Effector CD8-positive, alpha-beta T cell (primary cell): Measurements from ENCODE around the gene TMEM107.

ENCODE experiments used
- DNase-seq: peaks from one replicate; lab custom pipeline; 2025; lab: John Stamatoyannopoulos, UW

TMEM107 gene

DNA sequence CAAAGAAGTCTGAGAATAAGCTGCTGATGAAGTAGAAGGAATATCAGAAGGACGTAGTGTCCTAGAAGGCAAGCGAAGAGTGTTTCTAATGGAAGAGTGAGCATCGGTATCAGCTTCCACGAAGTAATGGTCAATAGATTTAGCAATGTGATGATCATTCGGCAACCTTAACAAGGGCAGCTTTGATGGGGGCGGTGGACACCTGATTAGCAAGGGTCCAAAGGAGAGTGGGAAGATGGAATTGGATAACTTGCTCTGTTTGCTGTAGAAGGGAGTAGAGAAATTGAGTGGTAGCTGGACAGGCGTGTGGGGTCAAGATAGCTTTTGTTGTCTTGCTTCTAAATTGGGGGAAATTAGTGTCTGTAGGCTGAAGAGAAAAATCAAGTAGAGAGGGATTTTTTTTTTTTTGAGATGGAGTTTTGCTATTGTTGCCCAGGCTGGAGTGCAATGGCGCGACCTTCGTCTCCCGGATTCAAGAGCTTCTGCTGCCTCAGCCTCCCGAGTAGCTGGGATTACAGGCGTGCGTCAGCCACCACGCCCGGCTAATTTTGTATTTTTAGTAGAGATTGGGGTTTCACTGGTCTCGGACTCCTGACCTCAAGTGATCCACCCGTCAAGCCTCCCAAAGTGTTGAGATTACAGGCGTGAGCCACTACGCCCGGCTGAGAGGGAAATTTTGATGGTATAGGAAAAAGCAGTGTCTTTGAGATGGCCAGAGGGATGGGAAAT is 38.4 kb downstream of the TMEM107 start:
- DNase-seq, result no peak

- DNase-seq, result no peak
These were observed 42.2 kb downstream of the TMEM107 start for GRCh38 chr17:8133941-8134340.

DNA sequence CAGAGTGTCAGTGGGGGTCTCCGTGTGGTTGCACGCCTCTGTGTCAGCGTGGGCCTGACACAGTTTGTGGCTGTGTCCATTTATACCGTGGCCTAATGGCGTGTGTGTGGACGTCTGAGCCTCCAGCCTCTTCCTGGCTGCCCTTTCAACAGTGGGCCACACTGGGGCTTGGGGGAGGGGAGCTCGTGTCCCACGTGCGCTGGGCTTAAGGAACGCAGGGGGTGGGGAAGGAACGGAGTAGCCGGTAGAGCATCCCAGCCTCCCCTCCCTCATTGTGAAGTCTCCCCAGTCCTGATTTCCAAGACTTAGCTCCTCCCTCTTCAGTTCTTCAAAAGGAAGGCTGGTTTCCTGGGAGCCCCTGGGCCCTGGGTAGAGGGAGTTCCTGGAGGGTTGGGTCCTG is 42.8 kb downstream of the TMEM107 start:
- no peak for DNase-seq

DNA sequence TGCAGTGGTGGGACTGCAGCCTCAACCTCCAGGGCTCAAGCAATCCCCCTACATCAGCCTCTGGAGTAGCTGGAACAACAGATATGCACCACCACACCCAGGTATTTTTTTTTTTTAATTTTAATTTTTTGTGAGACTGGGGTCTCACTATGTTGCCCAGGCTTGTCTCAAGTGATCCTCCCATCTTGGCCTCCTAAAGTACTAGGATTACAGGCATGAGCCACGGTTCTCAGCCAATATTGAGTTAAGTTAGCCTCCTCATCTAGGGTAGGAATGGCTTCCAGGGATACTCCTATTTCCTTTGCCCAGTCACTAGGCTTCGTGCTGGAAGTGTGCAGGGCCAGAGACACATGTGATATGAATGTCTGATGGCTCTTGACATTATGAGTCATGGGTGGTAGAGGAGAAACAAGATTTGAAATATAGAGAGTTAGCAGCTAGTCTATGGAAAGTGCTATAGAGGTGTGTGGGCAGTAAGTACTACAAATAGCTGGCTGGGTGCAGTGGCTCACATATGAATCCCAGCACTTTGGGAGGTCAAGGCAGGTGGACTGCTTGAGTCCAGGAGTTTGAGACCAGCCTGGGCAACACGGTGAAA is 44.2 kb downstream of the TMEM107 start:
- no peak for DNase-seq

DNA sequence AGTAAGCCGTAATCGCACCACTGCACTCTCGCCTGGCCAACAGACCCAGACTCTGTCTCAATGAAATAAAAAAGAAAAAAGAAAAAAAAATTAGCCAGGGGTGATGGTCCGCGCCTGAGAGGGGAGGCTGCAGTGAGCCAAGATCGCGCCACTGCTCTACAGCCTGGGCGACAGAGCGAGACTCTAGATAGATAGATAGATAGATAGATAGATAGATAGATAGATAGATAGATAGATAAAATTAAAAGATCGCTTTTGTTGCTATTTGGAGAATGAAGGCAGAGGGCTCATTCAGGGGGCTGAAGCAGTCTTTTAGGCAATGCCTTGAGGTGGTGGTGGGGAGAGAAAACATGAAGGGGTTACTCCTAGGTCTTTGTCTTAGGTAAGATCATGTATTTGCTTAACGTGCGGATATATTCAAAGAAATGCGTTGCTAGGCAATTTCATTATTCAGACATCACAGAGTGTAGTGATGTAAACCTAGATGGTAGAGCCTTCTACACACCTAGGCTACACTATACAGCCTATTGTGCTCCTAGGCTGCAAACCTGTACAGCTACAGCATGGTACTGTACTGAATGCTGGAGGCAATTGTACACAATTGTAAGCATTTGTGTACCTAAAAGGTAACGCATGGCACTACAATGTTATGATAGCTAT is 47.9 kb downstream of the TMEM107 start:
- no peak for DNase-seq

DNA sequence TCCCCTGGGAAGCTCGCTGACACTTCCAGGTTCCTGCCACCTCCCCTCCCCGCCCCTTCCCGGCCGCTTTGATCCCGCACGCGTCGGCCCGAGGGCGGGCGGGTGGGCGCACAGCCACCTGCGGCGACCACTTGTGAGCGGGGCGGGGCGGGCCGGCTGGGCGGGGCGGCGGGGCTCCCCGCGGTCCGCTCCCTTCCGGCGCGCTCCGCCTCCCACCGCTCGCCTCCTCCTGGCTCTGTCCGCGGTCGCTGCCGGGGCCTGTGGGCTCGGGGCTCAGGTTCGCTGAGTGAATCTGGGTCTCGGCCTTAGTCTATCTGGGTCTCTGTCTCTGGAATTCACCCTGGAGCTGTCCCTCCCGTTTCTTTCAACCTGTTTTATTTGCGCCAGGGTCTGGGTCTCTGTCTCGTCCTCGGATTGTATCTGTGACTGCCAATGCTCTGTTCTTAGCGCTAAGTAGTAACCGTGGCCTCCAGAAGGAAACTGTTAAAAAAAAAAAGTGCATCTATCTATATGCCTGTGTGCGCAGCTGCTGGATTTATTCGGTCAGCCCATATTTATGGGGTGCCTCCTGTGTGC is 49.6 kb downstream of the TMEM107 start:
- no peak for DNase-seq

DNA sequence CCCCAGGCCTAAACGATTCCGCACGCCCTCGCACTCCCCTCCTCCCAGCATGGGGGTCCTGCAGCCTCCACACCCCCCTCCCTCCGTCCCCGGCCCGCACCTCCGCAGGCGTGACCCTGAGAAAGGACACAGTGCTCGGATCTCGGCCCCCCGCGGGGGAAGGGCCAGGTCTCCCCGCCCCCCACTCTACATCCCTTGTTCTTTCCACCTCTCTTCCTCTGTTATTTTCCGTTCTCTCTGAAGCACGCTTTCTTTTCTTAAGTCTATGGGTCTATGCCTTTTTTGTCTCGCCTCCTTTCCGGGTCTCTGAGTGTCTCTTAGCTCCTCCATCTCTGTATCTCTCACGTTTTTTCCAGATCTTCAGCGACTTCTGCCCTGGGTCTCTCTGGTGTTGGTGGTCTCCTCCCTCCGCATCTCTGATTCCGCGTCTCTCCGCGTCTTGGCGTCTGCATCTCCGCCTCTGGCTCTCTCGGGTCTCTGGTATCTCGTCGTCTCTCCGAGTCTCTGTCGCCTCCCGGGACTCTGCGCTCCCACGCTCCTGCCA is 50.2 kb downstream of the TMEM107 start:
- no peak for DNase-seq

GRCh38 chr17:8125154-8125946 is 50.8 kb downstream of the TMEM107 start:
- DNase-seq, result peak; percentile 87

GRCh38 chr17:8124350-8125153 is 51.6 kb downstream of the TMEM107 start:
- DNase-seq, result no peak

GRCh38 chr17:8123695-8124349 is 52.4 kb downstream of the TMEM107 start, which contains the start of gene HES7:
TSS of gene HES7 (minus strand) at chr17:8124106. CDS start at chr17:8124084, 22 bp downstream.
- no peak for DNase-seq

GRCh38 chr17:8122924-8123694 is 53.1 kb downstream of the TMEM107 start:
- no peak for DNase-seq
